Measurements from ENCODE around the gene FAF1.

GRCh38 chr1:50829014-50829958, 130.8 kb downstream of the FAF1 start:
- TF ChIP-seq, protein P1, sequence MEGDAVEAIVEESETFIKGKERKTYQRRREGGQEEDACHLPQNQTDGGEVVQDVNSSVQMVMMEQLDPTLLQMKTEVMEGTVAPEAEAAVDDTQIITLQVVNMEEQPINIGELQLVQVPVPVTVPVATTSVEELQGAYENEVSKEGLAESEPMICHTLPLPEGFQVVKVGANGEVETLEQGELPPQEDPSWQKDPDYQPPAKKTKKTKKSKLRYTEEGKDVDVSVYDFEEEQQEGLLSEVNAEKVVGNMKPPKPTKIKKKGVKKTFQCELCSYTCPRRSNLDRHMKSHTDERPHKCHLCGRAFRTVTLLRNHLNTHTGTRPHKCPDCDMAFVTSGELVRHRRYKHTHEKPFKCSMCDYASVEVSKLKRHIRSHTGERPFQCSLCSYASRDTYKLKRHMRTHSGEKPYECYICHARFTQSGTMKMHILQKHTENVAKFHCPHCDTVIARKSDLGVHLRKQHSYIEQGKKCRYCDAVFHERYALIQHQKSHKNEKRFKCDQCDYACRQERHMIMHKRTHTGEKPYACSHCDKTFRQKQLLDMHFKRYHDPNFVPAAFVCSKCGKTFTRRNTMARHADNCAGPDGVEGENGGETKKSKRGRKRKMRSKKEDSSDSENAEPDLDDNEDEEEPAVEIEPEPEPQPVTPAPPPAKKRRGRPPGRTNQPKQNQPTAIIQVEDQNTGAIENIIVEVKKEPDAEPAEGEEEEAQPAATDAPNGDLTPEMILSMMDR (IDR thresholded peaks at IDR 0.05), result no peak
- TF ChIP-seq POLR2A (IDR thresholded peaks at IDR 0.05), result no peak

All from esophagus squamous epithelium (tissue), 4 donors.